Naive thymus-derived CD8-positive, alpha-beta T cell (primary cell): ENCODE measurements around the gene NOL11. TPM values are rescaled to one million over a fixed set of nuclear protein-coding genes. Genes with fewer than 3 reads are reported as not detected.

Experiments
- ATAC-seq, 2 donors: fragments of 150-1000 bp; cut with Tn5 transposase in 1 of 2; sonication (Bioruptor Pico), chemical (Tn5 transposase) in 1 of 2; 1 replicate in 1 of 2; 2 replicates in 1 of 2; pipeline ENCODE4 v1.10.0; 2021; ENCODE audit warnings: mild to moderate bottlenecking in 2 of 2, moderate library complexity in 2 of 2
- POLR2A ChIA-PET: fragments of 350-600 bp; sonication (Branson Sonifier 250); formaldehyde crosslinking; loops from one replicate; lab custom pipeline; 2021; ENCODE audit warnings: antibody characterized with exemption; lab: Charles Lee
- DNase-seq, 10 donors: peaks; one replicate each; pipeline versions ENCODE4 v3.0.0 to v3.0.0-alpha.2; 2020 to 2022
- H3K27ac Mint-ChIP-seq, 10 donors: one replicate each; pipeline ENCODE4 v1.8.0; 2020 to 2022; ENCODE audit warnings: mild to moderate bottlenecking in 10 of 10, mixed read lengths in 10 of 10, moderate library complexity in 4 of 10, inconsistent platforms in 1 of 10
- H3K27me3 Mint-ChIP-seq, 5 donors: one replicate each; pipeline ENCODE4 v1.8.0; 2021 to 2022; ENCODE audit warnings: mixed read lengths in 5 of 5
- H3K36me3 Mint-ChIP-seq, 3 donors: one replicate each; pipeline ENCODE4 v1.8.0; 2020 to 2022; ENCODE audit warnings: mixed read lengths in 3 of 3, mild to moderate bottlenecking in 2 of 3, inconsistent platforms in 1 of 3
- H3K4me1 Mint-ChIP-seq, 4 donors: one replicate each; pipeline ENCODE4 v1.8.0; 2021 to 2022; ENCODE audit warnings: mixed read lengths in 4 of 4
- H3K4me3 Mint-ChIP-seq, 10 donors: one replicate each; pipeline ENCODE4 v1.8.0; 2020 to 2022; ENCODE audit warnings: mild to moderate bottlenecking in 10 of 10, mixed read lengths in 10 of 10, moderate library complexity in 6 of 10, inconsistent platforms in 1 of 10
- H3K9me3 Mint-ChIP-seq, 9 donors: one replicate each; pipeline ENCODE4 v1.8.0; 2020 to 2022; ENCODE audit warnings: mixed read lengths in 9 of 9, mild to moderate bottlenecking in 3 of 9, inconsistent platforms in 1 of 9, moderate library complexity in 1 of 9
- polyA plus RNA-seq, 3 donors: library from polyadenylated mRNA; unstranded; fragments of 300-500 nt; fragmentation: Illumina TruSeq; gene quantifications; one replicate each; pipeline ENCODE4 v1.2.3, GENCODE V29; 2021
- total RNA-seq, 8 experiments: library from RNA in 2 of 8; stranded (reverse) in 2 of 8; gene quantifications; one replicate each; pipeline ENCODE4 v1.2.3 and lab custom pipeline; 2021 to 2026

The NOL11 gene
- total and polyA plus RNA-seq, 5 experiments from 2014 or later = 14.2 to 82.7 (median 34.8) TPM

DNA sequence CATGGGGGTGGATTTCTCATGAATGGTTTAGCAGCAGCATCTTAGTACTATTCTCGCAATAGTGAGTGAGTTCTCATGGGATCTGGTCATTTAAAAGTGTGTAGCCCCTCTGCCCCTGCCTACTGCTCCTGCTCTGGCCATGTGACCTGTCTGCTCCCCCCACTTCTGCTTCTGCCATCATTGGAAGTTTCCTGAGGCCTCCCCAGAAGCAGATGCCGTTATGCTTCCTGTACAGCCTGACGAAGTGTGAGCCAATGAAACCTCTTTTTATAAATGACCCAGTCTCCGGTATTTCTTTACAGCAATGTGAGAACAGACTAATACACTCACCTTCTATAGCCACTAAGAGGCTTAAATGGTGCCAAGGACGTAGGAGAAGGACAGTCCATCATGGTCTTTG is 51.5 kb downstream of the NOL11 start:
- Mint-ChIP-seq H3K4me3 (no peak overlapping the region), H3K27ac (peak overlapping the region in 1 of 10 donors; percentile 44), H3K4me1 (peaks cover 0 to 1% (median 0%) of the 10 kb centered on the region in 4 donors), H3K9me3 (no peaks in the 10 kb centered on the region), H3K27me3 (no peaks in the 10 kb centered on the region), H3K36me3 (no peaks in the 10 kb centered on the region)
- POLR2A ChIA-PET = no interaction called here
- DNase-seq (no peak), ATAC-seq (no peak)

DNA sequence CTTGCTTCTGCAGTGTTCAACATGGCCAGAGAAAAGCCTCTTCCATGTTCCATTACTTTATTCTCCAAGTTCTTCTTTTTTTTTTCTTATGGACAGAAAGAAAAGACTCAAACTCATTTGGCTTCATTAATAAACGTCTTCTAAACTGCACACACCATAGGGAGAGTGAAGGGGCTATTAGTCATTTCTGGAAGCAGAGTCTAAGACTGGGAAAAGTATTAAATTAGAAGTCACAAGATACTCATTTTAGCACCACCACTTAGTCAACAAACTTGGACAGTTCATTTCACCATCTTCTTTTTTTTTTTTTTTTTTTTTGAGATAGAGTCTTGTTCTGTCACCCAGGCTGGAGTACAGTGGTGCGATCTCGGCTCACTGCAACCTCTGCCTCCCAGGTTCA is 52.8 kb downstream of the NOL11 start:
- no peaks in the 10 kb centered on the region for H3K9me3 Mint-ChIP-seq
- H3K36me3 Mint-ChIP-seq = no peaks in the 10 kb centered on the region
- POLR2A ChIA-PET = interaction anchor here (0.6 kb wide), 1 partner anchor 23 kb away, joined by 12 read pairs; no protein-coding TSS in a partner anchor
- ATAC-seq = no peak
- no peaks in the 10 kb centered on the region for H3K27me3 Mint-ChIP-seq
- H3K27ac Mint-ChIP-seq = no peak overlapping the region
- DNase-seq = no peak
- no peak overlapping the region for H3K4me3 Mint-ChIP-seq
- H3K4me1 Mint-ChIP-seq = peaks cover 0 to 1% (median 0%) of the 10 kb centered on the region in 4 donors

GRCh38 chr17:67772679-67773078 is 54.9 kb downstream of the NOL11 start:
- Mint-ChIP-seq H3K27me3 (no peaks in the 10 kb centered on the region), H3K4me1 (peaks cover 0 to 1% (median 0%) of the 10 kb centered on the region in 4 donors), H3K27ac (no peak overlapping the region), H3K9me3 (no peaks in the 10 kb centered on the region), H3K36me3 (no peaks in the 10 kb centered on the region), H3K4me3 (no peak overlapping the region)
- no peak for DNase-seq
- no peak for ATAC-seq
- POLR2A ChIA-PET = interaction anchor here (0.5 kb wide), 1 partner anchor 233 kb away, joined by 3 read pairs; no protein-coding TSS in a partner anchor

- Mint-ChIP-seq H3K9me3 (no peaks in the 10 kb centered on the region), H3K36me3 (no peaks in the 10 kb centered on the region), H3K27me3 (no peaks in the 10 kb centered on the region), H3K4me3 (no peak overlapping the region), H3K4me1 (peaks cover 0 to 1% (median 0%) of the 10 kb centered on the region in 4 donors), H3K27ac (no peak overlapping the region)
- no peak for ATAC-seq
- POLR2A ChIA-PET = no interaction called here
- DNase-seq = no peak
Observed at GRCh38 chr17:67773246-67773645, 55.5 kb downstream of the NOL11 start.

- Mint-ChIP-seq H3K4me1 (no peaks in the 10 kb centered on the region), H3K36me3 (no peaks in the 10 kb centered on the region), H3K4me3 (no peak overlapping the region), H3K27ac (peak overlapping the region in 1 of 10 donors; percentile 27), H3K27me3 (no peaks in the 10 kb centered on the region), H3K9me3 (no peaks in the 10 kb centered on the region)
- DNase-seq (peak in 6 of 10 donors; percentile 13 to 36 (median 26)), ATAC-seq (peak; percentile 50 to 68)
- POLR2A ChIA-PET = interaction anchor here (0.6 kb wide), 1 partner anchor 423 kb away, joined by 4 read pairs; no protein-coding TSS in a partner anchor
Observed at GRCh38 chr17:67779098-67779672, 61.4 kb downstream of the NOL11 start.

GRCh38 chr17:67784364-67785121 is 66.8 kb downstream of the NOL11 start:
- Mint-ChIP-seq H3K4me1 (peaks cover 0 to 4% (median 0%) of the 10 kb centered on the region in 4 donors), H3K36me3 (peaks cover 0 to 4% (median 0%) of the 10 kb centered on the region in 3 donors), H3K9me3 (peaks cover 0 to 6% (median 0%) of the 10 kb centered on the region in 9 donors), H3K27me3 (peaks cover 0 to 4% (median 2%) of the 10 kb centered on the region in 5 donors), H3K27ac (no peak overlapping the region), H3K4me3 (no peak overlapping the region)
- DNase-seq = no peak
- POLR2A ChIA-PET = no interaction called here
- no peak for ATAC-seq

GRCh38 chr17:67785122-67785477 is 67.4 kb downstream of the NOL11 start:
- POLR2A ChIA-PET = no interaction called here
- H3K27ac Mint-ChIP-seq = no peak overlapping the region
- peaks cover 0 to 4% (median 2%) of the 10 kb centered on the region in 5 donors for H3K27me3 Mint-ChIP-seq

DNA sequence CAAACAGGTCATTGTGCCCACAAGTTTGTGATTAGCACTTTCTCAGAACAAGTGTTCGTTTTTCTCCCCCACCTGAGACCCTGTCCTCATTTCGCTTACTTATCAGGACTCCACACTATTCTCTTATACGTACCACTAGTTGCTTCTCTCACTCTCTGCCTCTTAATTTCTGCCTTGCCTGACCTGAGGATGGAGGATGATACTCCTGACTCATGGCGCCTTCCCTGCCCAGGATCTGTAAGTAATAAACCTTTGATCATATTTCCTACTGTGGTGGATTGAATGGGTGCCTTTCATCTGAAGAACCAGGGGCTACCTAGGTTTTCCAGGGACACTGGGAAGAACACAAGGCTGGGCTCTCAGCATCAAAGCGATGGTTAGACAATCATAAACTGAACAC is 67.8 kb downstream of the NOL11 start:
- no peak overlapping the region for H3K4me3 Mint-ChIP-seq
- peaks cover 0 to 4% (median 2%) of the 10 kb centered on the region in 5 donors for H3K27me3 Mint-ChIP-seq
- DNase-seq = no peak
- H3K27ac Mint-ChIP-seq = no peak overlapping the region
- peaks cover 0 to 4% (median 0%) of the 10 kb centered on the region in 4 donors for H3K4me1 Mint-ChIP-seq
- H3K9me3 Mint-ChIP-seq = peaks cover 0 to 6% (median 0%) of the 10 kb centered on the region in 9 donors
- no peak for ATAC-seq
- POLR2A ChIA-PET = no interaction called here
- H3K36me3 Mint-ChIP-seq = peaks cover 0 to 4% (median 0%) of the 10 kb centered on the region in 3 donors

More at GRCh38 chr17:67785122-67785477, 67.4 kb downstream of the NOL11 start:
- peaks cover 0 to 4% (median 0%) of the 10 kb centered on the region in 3 donors for H3K36me3 Mint-ChIP-seq
- no peak for DNase-seq
- H3K4me3 Mint-ChIP-seq = no peak overlapping the region
- no peak for ATAC-seq
- peaks cover 0 to 6% (median 0%) of the 10 kb centered on the region in 9 donors for H3K9me3 Mint-ChIP-seq
- peaks cover 0 to 4% (median 0%) of the 10 kb centered on the region in 4 donors for H3K4me1 Mint-ChIP-seq

Other genes starting within 250 kb of the NOL11 start
- 100 to 1,000 TPM; 169 to 194 TPM for gene BPTF, start 107.6 kb downstream of the NOL11 start, total RNA-seq
- 10 to 100 TPM in 2 of 3 donors, 1 to 10 TPM in 1; 9.9 to 18.8 (median 13.3) TPM for gene BPTF, start 107.6 kb downstream of the NOL11 start, polyA plus RNA-seq